ENCODE results near the gene TET1. TPM values are rescaled to one million over a fixed set of nuclear protein-coding genes. Genes with fewer than 3 reads are reported as not detected.

Gene TET1
- 16.5 TPM for total RNA-seq

DNA sequence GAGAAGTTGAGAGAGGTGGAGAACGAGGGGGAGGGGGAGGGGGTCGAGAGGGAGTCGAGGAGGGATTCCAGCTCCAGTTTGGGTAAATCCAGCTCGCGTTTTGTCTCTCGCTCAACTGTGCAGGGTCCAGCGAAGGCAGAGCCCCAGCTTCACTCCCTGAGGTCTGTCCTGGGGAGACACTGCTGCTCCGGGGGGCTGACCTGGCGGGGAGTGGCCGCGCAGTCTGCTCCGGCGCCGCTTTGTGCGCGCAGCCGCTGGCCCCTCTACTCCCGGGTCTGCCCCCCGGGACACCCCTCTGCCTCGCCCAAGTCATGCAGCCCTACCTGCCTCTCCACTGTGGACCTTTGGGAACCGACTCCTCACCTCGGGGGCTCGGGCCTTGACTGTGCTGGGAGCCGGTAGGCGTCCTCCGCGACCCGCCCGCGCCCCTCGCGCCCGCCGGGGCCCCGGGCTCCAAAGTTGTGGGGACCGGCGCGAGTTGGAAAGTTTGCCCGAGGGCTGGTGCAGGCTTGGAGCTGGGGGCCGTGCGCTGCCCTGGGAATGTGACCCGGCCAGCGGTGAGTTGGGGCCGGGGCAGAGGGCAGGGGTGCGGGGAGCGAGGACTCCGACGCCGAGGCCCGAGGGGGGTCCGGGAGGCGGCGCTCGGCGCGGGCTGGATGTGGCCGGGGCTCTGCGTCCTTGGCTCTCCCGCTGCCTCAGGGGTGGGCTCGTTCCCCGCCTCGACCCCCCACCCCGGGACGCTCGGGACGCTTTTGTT, at the start of gene TET1:
Gene TET1, plus strand, starts transcription at position 152 of the 757 bp plus-strand sequence. CDS start 12,002 bp downstream, outside the sequence.

GRCh38 chr10:68720793-68721672, 160.9 kb downstream of the TET1 start, which contains the start of gene CCAR1:
TSS of gene CCAR1 (plus strand) at chr10:68721239. CDS start at chr10:68722505, 1,266 bp downstream.

Small RNAs within 50 kb of the gene (small RNA-seq; reads per million reads assigned to genes)
- gene RF00019 (ENCODE audit: low replicate concordance), result not detected

Other genes starting within 250 kb of the TET1 start
- 61.4 TPM for gene HNRNPH3, start 228.3 kb upstream of the TET1 start, total RNA-seq
- gene PBLD, start 227.4 kb upstream of the TET1 start, total RNA-seq, result 57.3 TPM
- gene RUFY2, start 153.1 kb upstream of the TET1 start, total RNA-seq, result 39.3 TPM
- gene DNA2, start 88.4 kb upstream of the TET1 start, total RNA-seq, result 7.8 TPM
- gene SLC25A16, start 32.8 kb upstream of the TET1 start, total RNA-seq, result 36.0 TPM
- gene CCAR1, start 160.9 kb downstream of the TET1 start, total RNA-seq, result 45.4 TPM